Measurements from ENCODE around the gene GALNT15. TPM values are rescaled to one million over a fixed set of nuclear protein-coding genes. Genes with fewer than 3 reads are reported as not detected.

The GALNT15 gene
- polyA plus RNA-seq, 1 donor (not counting 4 experiments of a cell fraction or from before 2014, with no cell fraction given): not detected

DNA sequence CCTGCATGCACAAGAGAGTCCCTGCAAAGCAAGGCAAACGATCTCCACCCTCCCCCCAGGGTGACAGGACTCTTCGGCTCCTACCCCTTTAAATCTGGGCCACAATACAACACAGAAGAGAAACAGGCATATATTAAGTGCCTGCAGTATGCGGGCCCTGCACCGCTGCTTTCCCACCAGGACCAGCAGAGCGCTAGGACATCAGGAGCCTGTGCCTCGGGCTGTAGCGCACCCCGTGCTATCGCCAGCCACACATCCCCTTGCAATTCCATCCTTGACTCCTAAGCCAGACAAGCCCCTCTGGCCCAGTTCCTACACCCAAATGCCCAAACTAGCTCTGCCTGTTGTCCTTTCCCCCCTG lies 4.1 kb downstream of the GALNT15 start:
- Histone ChIP-seq H3K79me2 (ENCODE audit: control insufficient read depth, insufficient read depth, low read length) (no peaks in the 10 kb centered on the region), H3K4me3 (ENCODE audit: control insufficient read depth in 2 of 3, extremely low read depth in 1 of 3, insufficient read depth in 2 of 3, low read depth in 1 of 3, low read length in 3 of 3) (no peak overlapping the region), H3K9ac (ENCODE audit: control insufficient read depth, extremely low read depth, insufficient read depth, low read length) (no peak overlapping the region), H3K27ac (ENCODE audit: control insufficient read depth, insufficient read depth, low read length) (no peak overlapping the region), H3K9me1 (ENCODE audit: control insufficient read depth, extremely low read depth, insufficient read depth, low read length) (no peaks in the 10 kb centered on the region), H3K4me1 (ENCODE audit: control insufficient read depth, extremely low read depth, insufficient read depth, low read length) (peaks cover 4% of the 10 kb centered on the region), H3K36me3 (ENCODE audit: control insufficient read depth in 2 of 2, extremely low read depth in 1 of 2, insufficient read depth in 2 of 2, low read length in 2 of 2) (no peaks in the 10 kb centered on the region), H3K4me2 (ENCODE audit: control insufficient read depth, extremely low read depth, insufficient read depth, low read depth, low read length) (no peak overlapping the region), H4K20me1 (ENCODE audit: control insufficient read depth, extremely low read depth, insufficient read depth, low read length) (no peaks in the 10 kb centered on the region), H3K9me3 (ENCODE audit: control insufficient read depth, low read depth, low read length) (no peaks in the 10 kb centered on the region), H3K27me3 (ENCODE audit: control insufficient read depth, extremely low read depth, insufficient read depth, low read length) (peaks cover 10% of the 10 kb centered on the region), H2AFZ (ENCODE audit: control insufficient read depth, low read length) (no peak overlapping the region)
- DNase-seq (ENCODE audit: low read depth, low spot score) (no peak), FAIRE-seq (no peak)
- TF ChIP-seq EZH2 (IDR thresholded peaks at IDR 0.05; ENCODE audit: low read length) (no peak), CTCF (optimal IDR thresholded peaks at IDR 0.05 in 1 of 3, IDR thresholded peaks at IDR 0.05 in 1 of 3, conservative IDR thresholded peaks at IDR 0.05 in 1 of 3; ENCODE audit: extremely low read depth in 1 of 3, insufficient read depth in 2 of 3, low read length in 3 of 3) (no peak)
- dilution Hi-C loops (cut with MboI; ENCODE audit: extremely low pct_ligation_motif_present, low sequenced_read_pairs): no loop called here

- no peak for TF ChIP-seq EZH2 (IDR thresholded peaks at IDR 0.05; ENCODE audit: low read length)
- no peak for TF ChIP-seq CTCF (optimal IDR thresholded peaks at IDR 0.05 in 1 of 3, IDR thresholded peaks at IDR 0.05 in 1 of 3, conservative IDR thresholded peaks at IDR 0.05 in 1 of 3; ENCODE audit: extremely low read depth in 1 of 3, insufficient read depth in 2 of 3, low read length in 3 of 3)
- DNase-seq (ENCODE audit: low read depth, low spot score): no peak
- Histone ChIP-seq H3K4me1 (ENCODE audit: control insufficient read depth, extremely low read depth, insufficient read depth, low read length) (peaks cover 4% of the 10 kb centered on the region), H3K9me3 (ENCODE audit: control insufficient read depth, low read depth, low read length) (no peaks in the 10 kb centered on the region), H3K9ac (ENCODE audit: control insufficient read depth, extremely low read depth, insufficient read depth, low read length) (no peak overlapping the region), H3K79me2 (ENCODE audit: control insufficient read depth, insufficient read depth, low read length) (no peaks in the 10 kb centered on the region), H3K4me2 (ENCODE audit: control insufficient read depth, extremely low read depth, insufficient read depth, low read depth, low read length) (no peak overlapping the region), H3K27me3 (ENCODE audit: control insufficient read depth, extremely low read depth, insufficient read depth, low read length) (peaks cover 4% of the 10 kb centered on the region), H3K36me3 (ENCODE audit: control insufficient read depth in 2 of 2, extremely low read depth in 1 of 2, insufficient read depth in 2 of 2, low read length in 2 of 2) (no peaks in the 10 kb centered on the region), H3K27ac (ENCODE audit: control insufficient read depth, insufficient read depth, low read length) (no peak overlapping the region), H3K4me3 (ENCODE audit: control insufficient read depth in 2 of 3, extremely low read depth in 1 of 3, insufficient read depth in 2 of 3, low read depth in 1 of 3, low read length in 3 of 3) (no peak overlapping the region), H3K9me1 (ENCODE audit: control insufficient read depth, extremely low read depth, insufficient read depth, low read length) (no peaks in the 10 kb centered on the region), H2AFZ (ENCODE audit: control insufficient read depth, low read length) (no peak overlapping the region), H4K20me1 (ENCODE audit: control insufficient read depth, extremely low read depth, insufficient read depth, low read length) (no peaks in the 10 kb centered on the region)
- dilution Hi-C loops (cut with MboI; ENCODE audit: extremely low pct_ligation_motif_present, low sequenced_read_pairs): no loop called here
- FAIRE-seq: no peak
Measured at GRCh38 chr3:16179261-16179660, 4.8 kb downstream of the GALNT15 start.

Data from keratinocyte (primary cell).